Fibroblast of upper back skin (primary cell): ENCODE measurements around the gene HOXA6.

Experiments used
- DNase-seq: peaks from one replicate; pipeline ENCODE4 v3.0.0-alpha.2; 2013

Gene HOXA6

GRCh38 chr7:27133409-27134231 is 14.0 kb downstream of the HOXA6 start:
- DNase-seq: no peak

GRCh38 chr7:27132978-27133377 is 14.6 kb downstream of the HOXA6 start:
- DNase-seq: no peak

- no peak for DNase-seq
Observed at GRCh38 chr7:27132214-27132613, 15.4 kb downstream of the HOXA6 start.

- no peak for DNase-seq
Observed at GRCh38 chr7:27131390-27131819, 16.2 kb downstream of the HOXA6 start.

- peak; percentile 86 for DNase-seq
Observed at GRCh38 chr7:27130540-27131389, 16.8 kb downstream of the HOXA6 start, which contains the start of gene HOXA4. HOXA4 (minus strand) TSS chr7:27130757; CDS start chr7:27130733, 24 bp downstream.

- DNase-seq: no peak
Observed at GRCh38 chr7:27129729-27130539, 17.6 kb downstream of the HOXA6 start.

- DNase-seq: no peak
Observed at GRCh38 chr7:27128776-27129728, 18.5 kb downstream of the HOXA6 start.

- DNase-seq: peak; percentile 70
Observed at GRCh38 chr7:27128034-27128433, 19.5 kb downstream of the HOXA6 start.

GRCh38 chr7:27126596-27127327 is 20.8 kb downstream of the HOXA6 start:
- DNase-seq: no peak

- DNase-seq: no peak
Observed at GRCh38 chr7:27125986-27126394, 21.6 kb downstream of the HOXA6 start.

- DNase-seq: no peak
Observed at GRCh38 chr7:27124902-27125689, 22.5 kb downstream of the HOXA6 start.

GRCh38 chr7:27124096-27124901 is 23.3 kb downstream of the HOXA6 start:
- DNase-seq: peak; percentile 95

GRCh38 chr7:27123477-27124053 is 24.0 kb downstream of the HOXA6 start:
- no peak for DNase-seq

GRCh38 chr7:27123007-27123476 is 24.5 kb downstream of the HOXA6 start:
- DNase-seq: no peak

GRCh38 chr7:27122077-27122910 is 25.3 kb downstream of the HOXA6 start:
- DNase-seq: no peak

GRCh38 chr7:27121684-27122076 is 25.9 kb downstream of the HOXA6 start:
- DNase-seq: no peak

- DNase-seq: no peak
Observed at GRCh38 chr7:27119412-27119911, 28.1 kb downstream of the HOXA6 start.

GRCh38 chr7:27118580-27118979 is 29.0 kb downstream of the HOXA6 start:
- DNase-seq: no peak
